Measurements from ENCODE around the gene NEDD4L. TPM values are rescaled to one million over a fixed set of nuclear protein-coding genes. Genes with fewer than 3 reads are reported as not detected.

NEDD4L gene
- total RNA-seq, 1 experiment from 2014 or later, result 42.9 TPM

DNA sequence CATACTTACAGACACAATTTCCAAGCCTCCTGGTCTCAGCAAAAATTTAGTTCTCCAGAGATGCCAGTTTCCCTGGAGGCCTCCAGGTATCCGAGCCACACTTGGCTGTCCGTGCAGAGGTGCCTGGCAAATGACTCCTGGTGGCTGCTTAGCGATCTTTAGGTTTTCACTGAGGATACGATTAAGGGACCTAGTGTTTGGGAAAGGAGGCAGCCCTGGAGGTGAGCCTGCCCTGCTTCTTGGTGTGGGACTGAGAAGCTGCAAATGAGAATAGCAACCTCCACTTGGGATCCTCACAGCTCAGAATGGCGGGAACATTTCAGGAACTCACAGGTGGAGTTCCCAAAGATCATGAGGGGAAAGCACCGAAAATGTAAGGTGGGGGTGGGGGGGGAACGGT, 367.3 kb downstream of the NEDD4L start:
- in situ Hi-C loops (cut with HindIII; ENCODE audit: low pct_unique_long_range_greater_than_20kb, low sequenced_read_pairs) (no loop called here), intact Hi-C loops (cut with micrococcal nuclease; ENCODE audit: unreplicated experiment) (no loop called here)
- ATAC-seq (no peak), DNase-seq (ENCODE audit: low read depth, low spot score) (no peak)
- no TSS peak for BruUV-seq (replicated peaks)
- Histone ChIP-seq H3K27ac (ENCODE audit: low read length) (no peak overlapping the region), H3K9me3 (ENCODE audit: control insufficient read depth, insufficient read depth, low read depth, low read length) (no peaks in the 10 kb centered on the region), H3K27me3 (ENCODE audit: control insufficient read depth, insufficient read depth, low read length) (no peaks in the 10 kb centered on the region; the same call in 1 of the 2 replicates), H3K4me3 (ENCODE audit: low read depth in 2 of 2, low read length in 2 of 2) (no peak overlapping the region), H3K4me1 (ENCODE audit: control insufficient read depth, insufficient read depth, low read length) (no peaks in the 10 kb centered on the region), H3K36me3 (ENCODE audit: control insufficient read depth, insufficient read depth, low read length) (no peaks in the 10 kb centered on the region)
- TF ChIP-seq SIN3A (IDR thresholded peaks at IDR 0.05; ENCODE audit: borderline replicate concordance, insufficient read depth, low read depth, low read length) (no peak), TCF7L2 (IDR thresholded peaks at IDR 0.05; ENCODE audit: low read depth, low read length) (no peak), POLR2AphosphoS5 (IDR thresholded peaks at IDR 0.05; ENCODE audit: low read depth, low read length) (no peak)
- TF ChIP-seq, protein P1, sequence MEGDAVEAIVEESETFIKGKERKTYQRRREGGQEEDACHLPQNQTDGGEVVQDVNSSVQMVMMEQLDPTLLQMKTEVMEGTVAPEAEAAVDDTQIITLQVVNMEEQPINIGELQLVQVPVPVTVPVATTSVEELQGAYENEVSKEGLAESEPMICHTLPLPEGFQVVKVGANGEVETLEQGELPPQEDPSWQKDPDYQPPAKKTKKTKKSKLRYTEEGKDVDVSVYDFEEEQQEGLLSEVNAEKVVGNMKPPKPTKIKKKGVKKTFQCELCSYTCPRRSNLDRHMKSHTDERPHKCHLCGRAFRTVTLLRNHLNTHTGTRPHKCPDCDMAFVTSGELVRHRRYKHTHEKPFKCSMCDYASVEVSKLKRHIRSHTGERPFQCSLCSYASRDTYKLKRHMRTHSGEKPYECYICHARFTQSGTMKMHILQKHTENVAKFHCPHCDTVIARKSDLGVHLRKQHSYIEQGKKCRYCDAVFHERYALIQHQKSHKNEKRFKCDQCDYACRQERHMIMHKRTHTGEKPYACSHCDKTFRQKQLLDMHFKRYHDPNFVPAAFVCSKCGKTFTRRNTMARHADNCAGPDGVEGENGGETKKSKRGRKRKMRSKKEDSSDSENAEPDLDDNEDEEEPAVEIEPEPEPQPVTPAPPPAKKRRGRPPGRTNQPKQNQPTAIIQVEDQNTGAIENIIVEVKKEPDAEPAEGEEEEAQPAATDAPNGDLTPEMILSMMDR (IDR thresholded peaks at IDR 0.05), result no peak
- TF ChIP-seq, protein P2, sequence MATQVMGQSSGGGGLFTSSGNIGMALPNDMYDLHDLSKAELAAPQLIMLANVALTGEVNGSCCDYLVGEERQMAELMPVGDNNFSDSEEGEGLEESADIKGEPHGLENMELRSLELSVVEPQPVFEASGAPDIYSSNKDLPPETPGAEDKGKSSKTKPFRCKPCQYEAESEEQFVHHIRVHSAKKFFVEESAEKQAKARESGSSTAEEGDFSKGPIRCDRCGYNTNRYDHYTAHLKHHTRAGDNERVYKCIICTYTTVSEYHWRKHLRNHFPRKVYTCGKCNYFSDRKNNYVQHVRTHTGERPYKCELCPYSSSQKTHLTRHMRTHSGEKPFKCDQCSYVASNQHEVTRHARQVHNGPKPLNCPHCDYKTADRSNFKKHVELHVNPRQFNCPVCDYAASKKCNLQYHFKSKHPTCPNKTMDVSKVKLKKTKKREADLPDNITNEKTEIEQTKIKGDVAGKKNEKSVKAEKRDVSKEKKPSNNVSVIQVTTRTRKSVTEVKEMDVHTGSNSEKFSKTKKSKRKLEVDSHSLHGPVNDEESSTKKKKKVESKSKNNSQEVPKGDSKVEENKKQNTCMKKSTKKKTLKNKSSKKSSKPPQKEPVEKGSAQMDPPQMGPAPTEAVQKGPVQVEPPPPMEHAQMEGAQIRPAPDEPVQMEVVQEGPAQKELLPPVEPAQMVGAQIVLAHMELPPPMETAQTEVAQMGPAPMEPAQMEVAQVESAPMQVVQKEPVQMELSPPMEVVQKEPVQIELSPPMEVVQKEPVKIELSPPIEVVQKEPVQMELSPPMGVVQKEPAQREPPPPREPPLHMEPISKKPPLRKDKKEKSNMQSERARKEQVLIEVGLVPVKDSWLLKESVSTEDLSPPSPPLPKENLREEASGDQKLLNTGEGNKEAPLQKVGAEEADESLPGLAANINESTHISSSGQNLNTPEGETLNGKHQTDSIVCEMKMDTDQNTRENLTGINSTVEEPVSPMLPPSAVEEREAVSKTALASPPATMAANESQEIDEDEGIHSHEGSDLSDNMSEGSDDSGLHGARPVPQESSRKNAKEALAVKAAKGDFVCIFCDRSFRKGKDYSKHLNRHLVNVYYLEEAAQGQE (IDR thresholded peaks at IDR 0.05; ENCODE audit: insufficient read depth in 1 of 2, low read depth in 2 of 2, low read length in 1 of 2), result no peak
- POLR2A ChIA-PET, result no interaction called here
- CTCF ChIA-PET, result no interaction called here

DNA sequence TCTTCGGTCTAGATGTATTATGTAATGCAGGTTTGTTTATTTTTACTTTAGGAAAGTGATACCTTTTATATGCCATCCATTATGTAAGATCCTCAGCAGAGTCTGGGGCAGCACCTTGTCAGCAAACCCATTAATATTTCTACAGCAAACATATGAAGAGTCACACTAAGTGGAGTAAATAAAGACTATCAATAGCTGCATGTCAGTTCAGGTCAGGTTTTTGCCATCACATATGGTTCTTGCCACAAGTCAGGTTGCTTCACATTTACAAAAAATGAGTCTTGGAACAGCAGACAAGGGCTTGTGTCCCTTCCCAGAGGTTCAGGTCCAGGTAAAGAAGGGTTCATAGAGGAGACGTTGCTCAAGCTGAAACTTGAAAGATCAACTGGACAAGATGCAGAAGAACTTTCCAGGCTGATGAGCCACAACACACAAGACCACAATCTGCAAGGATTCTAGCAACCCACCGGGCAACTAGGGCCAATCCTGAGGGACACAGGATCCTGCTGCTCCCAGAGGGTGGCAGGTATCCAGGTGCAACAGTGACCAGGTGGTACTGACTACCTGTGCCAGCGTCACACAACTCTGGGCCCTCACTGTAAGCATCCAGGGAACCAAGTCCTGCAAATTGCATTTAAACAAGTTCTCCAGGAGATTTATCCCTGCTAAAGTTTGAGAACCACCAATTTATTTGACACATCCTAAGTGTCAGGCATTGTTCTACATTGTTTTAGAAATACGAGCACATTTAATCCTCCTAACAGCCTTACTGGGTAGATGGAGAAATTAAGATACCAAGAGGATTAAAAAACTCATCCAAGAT, 369.0 kb downstream of the NEDD4L start:
- Histone ChIP-seq H3K9me3 (ENCODE audit: control insufficient read depth, insufficient read depth, low read depth, low read length) (no peaks in the 10 kb centered on the region), H3K27ac (ENCODE audit: low read length) (no peak overlapping the region), H3K4me3 (ENCODE audit: low read depth in 2 of 2, low read length in 2 of 2) (no peak overlapping the region), H3K36me3 (ENCODE audit: control insufficient read depth, insufficient read depth, low read length) (no peaks in the 10 kb centered on the region), H3K27me3 (ENCODE audit: control insufficient read depth, insufficient read depth, low read length) (no peaks in the 10 kb centered on the region; the same call in 1 of the 2 replicates), H3K4me1 (ENCODE audit: control insufficient read depth, insufficient read depth, low read length) (no peaks in the 10 kb centered on the region)
- in situ Hi-C loops (cut with HindIII; ENCODE audit: low pct_unique_long_range_greater_than_20kb, low sequenced_read_pairs) (no loop called here), intact Hi-C loops (cut with micrococcal nuclease; ENCODE audit: unreplicated experiment) (no loop called here)
- CTCF ChIA-PET, result no interaction called here
- POLR2A ChIA-PET, result no interaction called here
- TF ChIP-seq POLR2AphosphoS5 (IDR thresholded peaks at IDR 0.05; ENCODE audit: low read depth, low read length) (no peak), SIN3A (IDR thresholded peaks at IDR 0.05; ENCODE audit: borderline replicate concordance, insufficient read depth, low read depth, low read length) (no peak), TCF7L2 (IDR thresholded peaks at IDR 0.05; ENCODE audit: low read depth, low read length) (no peak)
- TF ChIP-seq, protein P1 (IDR thresholded peaks at IDR 0.05), result no peak
- TF ChIP-seq, protein P2 (IDR thresholded peaks at IDR 0.05; ENCODE audit: insufficient read depth in 1 of 2, low read depth in 2 of 2, low read length in 1 of 2), result no peak
- DNase-seq (ENCODE audit: low read depth, low spot score), result no peak
- no peak for ATAC-seq
- BruUV-seq (replicated peaks), result no TSS peak
